ENCODE measurements around the gene MAN1A1.

- TF ChIP-seq, protein P1, sequence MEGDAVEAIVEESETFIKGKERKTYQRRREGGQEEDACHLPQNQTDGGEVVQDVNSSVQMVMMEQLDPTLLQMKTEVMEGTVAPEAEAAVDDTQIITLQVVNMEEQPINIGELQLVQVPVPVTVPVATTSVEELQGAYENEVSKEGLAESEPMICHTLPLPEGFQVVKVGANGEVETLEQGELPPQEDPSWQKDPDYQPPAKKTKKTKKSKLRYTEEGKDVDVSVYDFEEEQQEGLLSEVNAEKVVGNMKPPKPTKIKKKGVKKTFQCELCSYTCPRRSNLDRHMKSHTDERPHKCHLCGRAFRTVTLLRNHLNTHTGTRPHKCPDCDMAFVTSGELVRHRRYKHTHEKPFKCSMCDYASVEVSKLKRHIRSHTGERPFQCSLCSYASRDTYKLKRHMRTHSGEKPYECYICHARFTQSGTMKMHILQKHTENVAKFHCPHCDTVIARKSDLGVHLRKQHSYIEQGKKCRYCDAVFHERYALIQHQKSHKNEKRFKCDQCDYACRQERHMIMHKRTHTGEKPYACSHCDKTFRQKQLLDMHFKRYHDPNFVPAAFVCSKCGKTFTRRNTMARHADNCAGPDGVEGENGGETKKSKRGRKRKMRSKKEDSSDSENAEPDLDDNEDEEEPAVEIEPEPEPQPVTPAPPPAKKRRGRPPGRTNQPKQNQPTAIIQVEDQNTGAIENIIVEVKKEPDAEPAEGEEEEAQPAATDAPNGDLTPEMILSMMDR (conservative IDR thresholded peaks at IDR 0.05 in 1 of 2, IDR thresholded peaks at IDR 0.05 in 1 of 2; ENCODE audit: extremely low read depth in 1 of 2, insufficient read depth in 1 of 2, low read depth in 1 of 2, low read length in 2 of 2) = no peak
- no peak for TF ChIP-seq EZH2 (IDR thresholded peaks at IDR 0.05; ENCODE audit: borderline replicate concordance, low read length)
Measured at GRCh38 chr6:119297049-119297448, 52.5 kb downstream of the MAN1A1 start.

Data from mammary epithelial cell (primary cell).